Lower lobe of right lung (tissue), 2 donors: ENCODE data around the gene EXOSC5. TPM values are rescaled to one million over a fixed set of nuclear protein-coding genes. Genes with fewer than 3 reads are reported as not detected.

Experiments
- ATAC-seq, 2 donors: fragments of 200-7000 bp; cut with Tn5 transposase; one replicate each; pipeline ENCODE4 v1.9.1; 2020 to 2022; ENCODE audit warnings: mild to moderate bottlenecking in 2 of 2, moderate library complexity in 2 of 2
- DNase-seq: peaks from one replicate; pipeline ENCODE4 v3.0.0-alpha.2; 2020
- H3K27ac ChIP-seq: fragments of 200-600 bp; one replicate; pipeline ENCODE4 v1.8.0; 2022
- H3K27me3 ChIP-seq: fragments of 200-600 bp; one replicate; pipeline ENCODE4 v1.8.0; 2022; ENCODE audit warnings: low read depth
- H3K36me3 ChIP-seq: fragments of 200-600 bp; one replicate; pipeline ENCODE4 v1.8.0; 2022; ENCODE audit warnings: mild to moderate bottlenecking
- H3K4me1 ChIP-seq: fragments of 200-600 bp; one replicate; pipeline ENCODE4 v1.8.0; 2022
- H3K4me3 ChIP-seq: fragments of 200-600 bp; one replicate; pipeline ENCODE4 v1.8.0; 2022; ENCODE audit warnings: mild to moderate bottlenecking
- H3K9me3 ChIP-seq: fragments of 200-600 bp; one replicate; pipeline ENCODE4 v1.8.0; 2022
- intact Hi-C: fragments of 100-400 bp; cut with DNase I; formaldehyde crosslinking; loops from one replicate; pipeline ENCODE4 v1.11.0; 2022
- total RNA-seq: library from RNA; stranded (reverse); fragmentation: NEBNext Ultra II Directional; extraction: Animal tissue kit (Norgen Biotek cat#: 25700); gene quantifications from one replicate; pipeline ENCODE4 v1.2.1, GENCODE V29; 2021
- TF ChIP-seq, protein P1 (sequence below): fragments of 200-600 bp; IDR thresholded peaks from one replicate; pipeline ENCODE4 v1.8.0; 2022; ENCODE audit warnings: antibody characterized with exemption, mild to moderate bottlenecking
- donor health status: DM: no; HTN: yes; CAD: no; lungs with severe emphysema.

EXOSC5 gene
- total RNA-seq, 1 donor from 2014 or later: 13.2 TPM

DNA sequence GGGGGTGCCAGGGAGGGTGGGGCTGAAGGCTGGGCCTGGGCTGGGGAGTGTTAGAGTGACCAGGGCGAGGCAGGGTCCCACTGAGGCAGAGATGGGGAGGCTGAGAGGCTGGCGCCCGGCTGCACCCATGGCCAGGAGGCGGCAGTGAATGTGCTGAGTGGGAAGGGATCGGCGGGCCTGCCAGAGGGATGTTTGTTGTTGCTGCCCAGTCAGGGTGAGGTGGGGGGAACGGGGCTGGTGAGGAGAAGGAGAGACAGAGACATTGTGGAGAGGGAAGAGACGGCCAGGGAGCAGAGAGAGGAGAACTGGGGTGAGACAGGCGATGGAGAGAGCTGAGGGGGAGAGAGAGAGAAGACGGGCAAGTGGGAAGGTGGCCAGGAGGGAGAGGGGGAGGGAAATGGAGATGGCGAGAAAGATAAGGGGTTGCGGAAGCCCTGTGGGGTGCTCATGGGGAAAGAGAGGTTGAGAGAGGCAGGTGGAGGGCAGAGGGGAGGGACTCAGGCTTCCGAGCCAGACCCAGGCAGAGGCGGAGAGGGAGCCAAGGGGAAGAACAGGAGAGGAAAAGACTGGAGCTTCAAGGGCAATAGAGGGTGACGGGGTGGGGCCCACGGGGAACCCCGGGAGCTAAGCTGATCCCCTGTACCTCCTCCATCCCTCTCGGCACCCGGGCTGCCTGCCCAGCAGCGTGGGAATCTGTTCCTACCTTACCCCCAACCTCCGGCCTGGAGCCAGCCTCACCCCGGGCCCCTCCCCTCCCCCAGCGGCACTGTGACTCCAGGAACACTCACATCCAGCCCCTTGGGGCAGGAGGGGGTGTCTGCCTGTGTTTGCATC, 30.7 kb upstream of the EXOSC5 start:
- peak; percentile 71 for DNase-seq
- H3K9me3 ChIP-seq: no peaks in the 10 kb centered on the region
- intact Hi-C loops: no loop called here
- peaks cover 54% of the 10 kb centered on the region for H3K36me3 ChIP-seq
- H3K4me3 ChIP-seq: peak overlapping the region; percentile 70
- peak; percentile 54 to 55 for ATAC-seq
- H3K27ac ChIP-seq: peak overlapping the region; percentile 88
- peaks cover 49% of the 10 kb centered on the region for H3K4me1 ChIP-seq
- TF ChIP-seq, protein P1, sequence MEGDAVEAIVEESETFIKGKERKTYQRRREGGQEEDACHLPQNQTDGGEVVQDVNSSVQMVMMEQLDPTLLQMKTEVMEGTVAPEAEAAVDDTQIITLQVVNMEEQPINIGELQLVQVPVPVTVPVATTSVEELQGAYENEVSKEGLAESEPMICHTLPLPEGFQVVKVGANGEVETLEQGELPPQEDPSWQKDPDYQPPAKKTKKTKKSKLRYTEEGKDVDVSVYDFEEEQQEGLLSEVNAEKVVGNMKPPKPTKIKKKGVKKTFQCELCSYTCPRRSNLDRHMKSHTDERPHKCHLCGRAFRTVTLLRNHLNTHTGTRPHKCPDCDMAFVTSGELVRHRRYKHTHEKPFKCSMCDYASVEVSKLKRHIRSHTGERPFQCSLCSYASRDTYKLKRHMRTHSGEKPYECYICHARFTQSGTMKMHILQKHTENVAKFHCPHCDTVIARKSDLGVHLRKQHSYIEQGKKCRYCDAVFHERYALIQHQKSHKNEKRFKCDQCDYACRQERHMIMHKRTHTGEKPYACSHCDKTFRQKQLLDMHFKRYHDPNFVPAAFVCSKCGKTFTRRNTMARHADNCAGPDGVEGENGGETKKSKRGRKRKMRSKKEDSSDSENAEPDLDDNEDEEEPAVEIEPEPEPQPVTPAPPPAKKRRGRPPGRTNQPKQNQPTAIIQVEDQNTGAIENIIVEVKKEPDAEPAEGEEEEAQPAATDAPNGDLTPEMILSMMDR: no peak
- H3K27me3 ChIP-seq: no peaks in the 10 kb centered on the region

DNA sequence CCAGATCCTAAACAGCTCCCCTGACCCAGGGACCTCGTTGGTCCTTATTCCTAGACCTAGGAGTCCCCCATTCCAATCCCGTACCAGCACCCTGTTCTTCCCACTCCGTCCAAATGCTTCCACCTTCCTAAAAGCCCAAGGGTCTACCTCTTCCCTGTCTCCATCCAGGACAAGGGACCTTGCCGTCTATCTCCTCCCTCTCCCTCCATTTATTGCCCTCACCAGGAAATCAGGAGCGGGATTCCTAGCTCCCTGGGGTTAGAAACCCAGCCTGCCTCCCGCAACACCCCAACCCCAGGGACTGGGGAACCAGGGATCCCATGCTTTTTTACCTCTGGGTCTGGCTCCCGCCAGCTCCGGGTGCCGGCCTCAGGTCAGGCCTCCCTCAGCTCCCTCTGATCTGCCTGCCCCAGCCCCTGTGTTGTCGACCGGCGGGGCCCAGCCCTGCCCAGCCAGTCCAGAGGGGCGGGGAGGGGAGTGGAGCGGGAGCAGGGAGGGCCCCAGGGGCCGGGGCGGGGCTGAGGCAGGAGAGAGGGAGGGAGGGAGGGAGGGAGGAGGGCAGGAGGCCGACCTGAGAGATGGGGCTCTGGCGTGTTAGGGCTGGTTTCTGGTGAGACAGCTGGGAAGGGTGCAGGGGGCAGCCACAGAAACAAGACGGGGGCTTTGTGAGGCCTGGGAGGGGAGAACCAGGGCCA, 29.9 kb upstream of the EXOSC5 start, which contains the start of gene B3GNT8:
B3GNT8 (minus strand) TSS at position 423 of the 695 bp plus-strand sequence. CDS start 596 bp downstream, outside the sequence.
- H3K27ac ChIP-seq: peak within 1 kb of the TSS; percentile 88
- peak within 1 kb of the TSS; percentile 70 for H3K4me3 ChIP-seq
- peaks cover 51% of the 10 kb centered on the region for H3K4me1 ChIP-seq
- ATAC-seq (peak; percentile 92 to 93), DNase-seq (peak; percentile 92)
- H3K36me3 ChIP-seq: peaks cover 59% of the 10 kb centered on the region
- H3K27me3 ChIP-seq: no peaks in the 10 kb centered on the region
- intact Hi-C loops: no loop called here
- H3K9me3 ChIP-seq: no peaks in the 10 kb centered on the region
- TF ChIP-seq, protein P1: no peak

DNA sequence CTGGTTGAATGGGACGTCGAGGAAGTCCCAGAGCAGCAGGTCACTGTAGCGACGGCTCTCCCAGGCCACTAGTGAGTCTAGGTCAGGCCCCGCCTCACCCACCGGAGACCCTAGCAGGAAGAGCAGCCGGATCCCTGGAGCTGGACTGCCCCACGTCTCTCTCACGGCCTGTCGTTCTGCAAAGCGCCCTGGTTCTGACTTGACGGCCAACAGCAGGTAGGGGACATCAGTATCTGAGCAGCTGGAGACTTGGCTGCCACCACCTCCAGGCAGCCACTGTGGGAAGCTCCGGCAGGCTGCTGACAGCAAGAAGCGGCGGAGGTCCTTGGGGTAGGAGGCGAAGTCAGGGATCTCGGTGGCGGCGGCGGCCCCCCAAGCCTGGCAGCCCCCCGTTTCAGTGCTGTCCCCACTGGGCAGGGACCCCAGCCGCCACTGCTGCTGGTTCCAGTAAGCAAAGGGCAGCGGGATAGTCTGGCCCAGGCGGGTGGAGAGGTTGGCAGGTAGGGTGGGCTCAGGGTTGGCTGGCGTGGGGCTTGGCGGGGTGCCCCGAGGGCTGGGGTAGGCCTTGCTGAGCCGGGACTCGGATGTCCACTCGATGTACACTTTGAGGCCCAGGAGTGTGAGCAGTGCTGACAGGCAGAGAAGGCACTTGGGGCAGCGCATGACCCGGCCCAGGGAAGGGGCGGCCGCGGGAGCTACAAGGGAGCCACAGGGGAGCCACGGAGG, 29.1 kb upstream of the EXOSC5 start:
- H3K36me3 ChIP-seq: peaks cover 57% of the 10 kb centered on the region
- peak; percentile 33 to 42 for ATAC-seq
- peak; percentile 57 for DNase-seq
- no peaks in the 10 kb centered on the region for H3K9me3 ChIP-seq
- peak overlapping the region; percentile 88 for H3K27ac ChIP-seq
- intact Hi-C loops: no loop called here
- peaks cover 60% of the 10 kb centered on the region for H3K4me1 ChIP-seq
- H3K27me3 ChIP-seq: no peaks in the 10 kb centered on the region
- TF ChIP-seq, protein P1: no peak
- H3K4me3 ChIP-seq: peak overlapping the region; percentile 70

DNA sequence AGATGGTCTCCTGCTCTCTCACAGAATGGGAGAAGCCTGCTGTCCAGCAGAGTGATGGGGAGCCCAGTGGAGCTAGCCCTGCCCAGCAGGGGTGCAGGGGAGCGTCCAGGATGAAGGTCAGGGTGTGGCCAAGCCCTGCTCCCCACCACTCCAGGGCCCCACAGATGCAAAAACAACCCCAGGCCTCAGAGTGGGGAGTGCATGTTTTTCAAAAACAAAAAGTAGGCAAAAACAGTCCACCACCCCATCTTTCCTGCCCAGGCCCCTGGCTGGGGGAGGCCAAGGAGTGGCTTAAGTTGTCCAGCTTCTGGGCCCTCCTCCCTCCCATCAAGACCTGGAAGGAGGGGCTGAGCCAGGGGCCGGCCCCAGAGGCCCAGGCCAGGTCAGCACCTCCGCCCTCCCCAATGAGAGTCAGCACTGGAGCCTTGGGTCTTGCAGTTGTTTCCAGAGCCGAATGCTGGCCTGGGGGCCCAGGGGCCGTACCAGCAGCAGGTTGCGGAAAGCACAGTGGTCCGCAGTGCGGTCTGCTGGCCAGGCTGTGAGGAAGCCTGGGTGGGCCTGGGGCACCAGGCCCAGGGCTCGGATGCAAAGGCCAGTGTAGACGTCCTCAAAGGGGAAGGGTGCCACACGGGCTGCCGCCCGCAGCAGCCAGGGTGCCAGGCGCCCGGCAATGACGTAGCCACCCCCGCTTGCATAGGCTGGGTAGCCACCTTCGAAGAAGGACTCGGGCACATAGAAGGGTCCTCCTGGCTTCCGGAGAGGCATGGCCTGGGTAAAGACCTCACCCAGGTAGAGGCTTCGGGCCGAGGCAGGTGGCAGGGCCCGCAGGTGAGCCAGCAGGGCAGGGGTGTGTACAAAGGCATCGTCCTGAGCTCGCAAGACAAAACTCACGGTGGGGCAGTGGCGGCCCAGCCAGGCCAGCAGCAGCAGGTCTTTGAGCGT, 28.3 kb upstream of the EXOSC5 start:
- Histone ChIP-seq H3K36me3 (peaks cover 56% of the 10 kb centered on the region), H3K4me3 (peak overlapping the region; percentile 70), H3K27ac (peak overlapping the region; percentile 88), H3K9me3 (no peaks in the 10 kb centered on the region), H3K27me3 (no peaks in the 10 kb centered on the region), H3K4me1 (peaks cover 68% of the 10 kb centered on the region)
- TF ChIP-seq, protein P1: no peak
- intact Hi-C loops: no loop called here
- no peak for ATAC-seq
- DNase-seq: peak; percentile 51
